ENCODE results near the gene SMAD3.

SMAD3 gene

DNA sequence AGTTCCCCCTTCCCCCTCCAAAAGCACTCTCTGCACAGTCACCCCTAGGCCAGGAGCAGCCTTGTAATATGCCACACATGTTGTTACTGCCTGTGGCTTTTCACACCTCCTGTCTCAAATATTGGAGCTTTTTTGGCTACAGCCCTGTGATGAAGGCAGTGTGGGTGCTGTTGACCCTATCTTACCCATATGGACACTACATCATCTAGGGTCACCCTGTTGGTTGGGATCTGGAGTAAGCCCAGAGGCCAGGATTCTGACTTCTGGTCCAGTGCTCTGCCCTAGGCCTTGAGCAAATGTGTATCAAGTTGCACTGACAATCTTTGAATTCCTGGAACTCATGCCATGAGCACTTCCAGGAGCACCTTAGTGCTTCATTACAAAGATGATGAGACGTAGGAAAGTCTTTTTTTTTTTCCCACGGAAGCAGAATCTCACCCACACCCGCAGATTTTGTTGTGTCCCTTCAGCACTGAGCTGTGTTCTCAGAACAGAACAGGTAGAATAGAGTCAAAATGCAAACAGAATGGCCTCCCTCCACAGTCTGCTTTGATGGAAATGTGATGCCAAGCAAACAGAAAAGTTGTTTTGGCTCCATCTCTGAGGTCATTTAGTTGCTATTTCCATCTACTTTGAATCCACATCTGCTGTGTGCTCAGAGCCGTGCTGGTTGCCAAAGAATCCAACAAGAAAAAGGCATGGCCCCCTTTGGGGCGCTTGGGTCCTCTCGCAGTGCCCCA is 49.6 kb downstream of the SMAD3 start:
- Histone ChIP-seq H3K4me1 (ENCODE audit: insufficient read depth, insufficient read length) (peaks cover 6% of the 10 kb centered on the region), H3K36me3 (ENCODE audit: insufficient read depth, insufficient read length, low read length) (peaks cover 36% of the 10 kb centered on the region), H3K27me3 (ENCODE audit: insufficient read depth, insufficient read length) (no peaks in the 10 kb centered on the region), H3K9me3 (ENCODE audit: insufficient read depth, low read length) (peaks cover 15% of the 10 kb centered on the region), H3K4me3 (ENCODE audit: insufficient read length, low read depth) (no peak overlapping the region), H3K9ac (ENCODE audit: insufficient read length, low read depth) (no peak overlapping the region)
- no peak for DNase-seq (ENCODE audit: low read depth, low spot score)
- TF ChIP-seq ZNF274 (IDR thresholded peaks at IDR 0.05; ENCODE audit: low read depth, low read length) (no peak), SUZ12 (IDR thresholded peaks at IDR 0.05; ENCODE audit: extremely low read depth, insufficient read depth, insufficient read length) (no peak), YY1 (IDR thresholded peaks at IDR 0.05; ENCODE audit: insufficient read depth, insufficient read length) (no peak)

DNA sequence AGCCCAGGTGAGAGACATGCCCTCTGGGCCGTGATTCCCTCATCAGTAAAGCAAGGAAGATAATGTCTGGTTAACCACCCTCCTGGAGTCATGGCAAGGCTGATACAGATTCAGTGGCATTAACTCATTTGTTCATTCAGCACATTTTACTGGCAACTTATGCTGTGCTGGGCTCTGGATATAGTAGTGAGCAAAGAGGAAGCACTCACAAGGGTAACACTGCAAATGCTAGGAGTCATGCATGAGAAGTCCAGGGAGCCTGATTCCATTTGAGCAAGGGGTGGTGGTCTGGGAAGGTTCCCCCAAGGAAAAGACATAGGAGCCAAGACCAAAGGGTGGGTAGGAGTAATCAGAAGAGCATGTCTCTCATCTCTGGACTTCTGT is 50.2 kb downstream of the SMAD3 start:
- Histone ChIP-seq H3K4me3 (ENCODE audit: insufficient read length, low read depth) (no peak overlapping the region), H3K9ac (ENCODE audit: insufficient read length, low read depth) (no peak overlapping the region), H3K36me3 (ENCODE audit: insufficient read depth, insufficient read length, low read length) (peaks cover 33% of the 10 kb centered on the region), H3K9me3 (ENCODE audit: insufficient read depth, low read length) (peaks cover 12% of the 10 kb centered on the region), H3K4me1 (ENCODE audit: insufficient read depth, insufficient read length) (peaks cover 6% of the 10 kb centered on the region), H3K27me3 (ENCODE audit: insufficient read depth, insufficient read length) (no peaks in the 10 kb centered on the region)
- DNase-seq (ENCODE audit: low read depth, low spot score): no peak
- TF ChIP-seq SUZ12 (IDR thresholded peaks at IDR 0.05; ENCODE audit: extremely low read depth, insufficient read depth, insufficient read length) (no peak), YY1 (IDR thresholded peaks at IDR 0.05; ENCODE audit: insufficient read depth, insufficient read length) (no peak)

DNA sequence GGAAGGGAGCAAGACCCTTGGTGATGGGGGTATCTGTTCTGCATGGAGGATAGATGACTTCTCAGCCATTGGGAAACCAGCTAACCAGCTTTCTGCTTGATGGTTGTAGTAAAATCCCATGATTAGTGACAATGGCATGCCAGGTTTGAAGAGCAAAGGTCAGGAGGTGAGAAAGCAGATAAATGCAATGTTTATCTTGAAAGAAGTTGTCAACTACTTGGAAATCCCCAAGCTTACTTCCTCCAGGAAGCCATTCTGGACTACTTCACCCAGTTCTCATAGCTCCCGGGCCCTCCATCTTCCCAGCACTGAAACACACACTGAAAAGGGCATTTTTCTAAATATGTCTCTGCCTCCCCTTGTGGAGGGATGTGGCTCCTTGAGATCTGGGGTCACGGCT is 51.3 kb downstream of the SMAD3 start:
- TF ChIP-seq ZNF274 (IDR thresholded peaks at IDR 0.05; ENCODE audit: low read depth, low read length) (no peak), YY1 (IDR thresholded peaks at IDR 0.05; ENCODE audit: insufficient read depth, insufficient read length) (no peak), SUZ12 (IDR thresholded peaks at IDR 0.05; ENCODE audit: extremely low read depth, insufficient read depth, insufficient read length) (no peak)
- Histone ChIP-seq H3K9ac (ENCODE audit: insufficient read length, low read depth) (no peak overlapping the region), H3K36me3 (ENCODE audit: insufficient read depth, insufficient read length, low read length) (peaks cover 33% of the 10 kb centered on the region), H3K9me3 (ENCODE audit: insufficient read depth, low read length) (0 out of 2 replicates have a peak, but pooled peaks cover under 1% of the 10 kb centered on the region), H3K4me3 (ENCODE audit: insufficient read length, low read depth) (no peak overlapping the region), H3K4me1 (ENCODE audit: insufficient read depth, insufficient read length) (peaks cover 6% of the 10 kb centered on the region), H3K27me3 (ENCODE audit: insufficient read depth, insufficient read length) (no peaks in the 10 kb centered on the region)
- DNase-seq (ENCODE audit: low read depth, low spot score): no peak

GRCh38 chr15:67117370-67117769 is 52.0 kb downstream of the SMAD3 start:
- Histone ChIP-seq H3K36me3 (ENCODE audit: insufficient read depth, insufficient read length, low read length) (peaks cover 35% of the 10 kb centered on the region), H3K4me3 (ENCODE audit: insufficient read length, low read depth) (no peak overlapping the region), H3K27me3 (ENCODE audit: insufficient read depth, insufficient read length) (no peaks in the 10 kb centered on the region), H3K9me3 (ENCODE audit: insufficient read depth, low read length) (no peaks in the 10 kb centered on the region), H3K9ac (ENCODE audit: insufficient read length, low read depth) (no peak overlapping the region), H3K4me1 (ENCODE audit: insufficient read depth, insufficient read length) (peaks cover 6% of the 10 kb centered on the region)
- TF ChIP-seq ZNF274 (IDR thresholded peaks at IDR 0.05; ENCODE audit: low read depth, low read length): no peak
- TF ChIP-seq YY1 (IDR thresholded peaks at IDR 0.05; ENCODE audit: insufficient read depth, insufficient read length): no peak
- TF ChIP-seq SUZ12 (IDR thresholded peaks at IDR 0.05; ENCODE audit: extremely low read depth, insufficient read depth, insufficient read length): no peak
- no peak for DNase-seq (ENCODE audit: low read depth, low spot score)

DNA sequence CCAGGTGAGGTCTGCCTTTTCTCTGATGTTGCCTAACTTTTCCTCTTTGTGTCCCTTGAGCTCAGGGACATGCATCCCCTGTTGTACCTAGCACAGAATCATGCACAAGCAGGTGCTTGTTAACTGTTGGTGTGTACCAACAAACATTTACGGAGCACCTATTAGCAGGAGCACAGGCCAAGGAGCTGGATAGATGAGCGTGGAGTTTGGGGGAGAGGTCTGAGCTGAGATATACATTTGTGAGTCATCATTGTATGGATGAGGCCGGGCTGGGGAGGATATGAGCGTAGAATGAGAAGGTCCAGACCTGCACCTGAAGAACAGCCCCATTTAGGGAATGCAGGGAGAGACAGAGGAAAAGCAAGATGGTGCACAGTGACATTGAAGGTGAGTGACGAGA is 53.4 kb downstream of the SMAD3 start:
- H3K4me3 ChIP-seq (ENCODE audit: insufficient read length, low read depth): no peak overlapping the region
- peaks cover 6% of the 10 kb centered on the region for H3K4me1 ChIP-seq (ENCODE audit: insufficient read depth, insufficient read length)
- no peak overlapping the region for H3K9ac ChIP-seq (ENCODE audit: insufficient read length, low read depth)
- no peaks in the 10 kb centered on the region for H3K27me3 ChIP-seq (ENCODE audit: insufficient read depth, insufficient read length)
- no peak for TF ChIP-seq ZNF274 (IDR thresholded peaks at IDR 0.05; ENCODE audit: low read depth, low read length)
- TF ChIP-seq YY1 (IDR thresholded peaks at IDR 0.05; ENCODE audit: insufficient read depth, insufficient read length): no peak
- no peak for TF ChIP-seq SUZ12 (IDR thresholded peaks at IDR 0.05; ENCODE audit: extremely low read depth, insufficient read depth, insufficient read length)
- no peak for DNase-seq (ENCODE audit: low read depth, low spot score)
- no peaks in the 10 kb centered on the region for H3K9me3 ChIP-seq (ENCODE audit: insufficient read depth, low read length)
- H3K36me3 ChIP-seq (ENCODE audit: insufficient read depth, insufficient read length, low read length): peaks cover 39% of the 10 kb centered on the region

GRCh38 chr15:67119238-67119846 is 53.9 kb downstream of the SMAD3 start:
- TF ChIP-seq ZNF274 (IDR thresholded peaks at IDR 0.05; ENCODE audit: low read depth, low read length) (no peak), SUZ12 (IDR thresholded peaks at IDR 0.05; ENCODE audit: extremely low read depth, insufficient read depth, insufficient read length) (no peak), YY1 (IDR thresholded peaks at IDR 0.05; ENCODE audit: insufficient read depth, insufficient read length) (no peak)
- Histone ChIP-seq H3K9ac (ENCODE audit: insufficient read length, low read depth) (no peak overlapping the region), H3K36me3 (ENCODE audit: insufficient read depth, insufficient read length, low read length) (peaks cover 33% of the 10 kb centered on the region), H3K9me3 (ENCODE audit: insufficient read depth, low read length) (no peaks in the 10 kb centered on the region), H3K4me3 (ENCODE audit: insufficient read length, low read depth) (no peak overlapping the region), H3K4me1 (ENCODE audit: insufficient read depth, insufficient read length) (peaks cover 6% of the 10 kb centered on the region), H3K27me3 (ENCODE audit: insufficient read depth, insufficient read length) (no peaks in the 10 kb centered on the region)
- no peak for DNase-seq (ENCODE audit: low read depth, low spot score)

DNA sequence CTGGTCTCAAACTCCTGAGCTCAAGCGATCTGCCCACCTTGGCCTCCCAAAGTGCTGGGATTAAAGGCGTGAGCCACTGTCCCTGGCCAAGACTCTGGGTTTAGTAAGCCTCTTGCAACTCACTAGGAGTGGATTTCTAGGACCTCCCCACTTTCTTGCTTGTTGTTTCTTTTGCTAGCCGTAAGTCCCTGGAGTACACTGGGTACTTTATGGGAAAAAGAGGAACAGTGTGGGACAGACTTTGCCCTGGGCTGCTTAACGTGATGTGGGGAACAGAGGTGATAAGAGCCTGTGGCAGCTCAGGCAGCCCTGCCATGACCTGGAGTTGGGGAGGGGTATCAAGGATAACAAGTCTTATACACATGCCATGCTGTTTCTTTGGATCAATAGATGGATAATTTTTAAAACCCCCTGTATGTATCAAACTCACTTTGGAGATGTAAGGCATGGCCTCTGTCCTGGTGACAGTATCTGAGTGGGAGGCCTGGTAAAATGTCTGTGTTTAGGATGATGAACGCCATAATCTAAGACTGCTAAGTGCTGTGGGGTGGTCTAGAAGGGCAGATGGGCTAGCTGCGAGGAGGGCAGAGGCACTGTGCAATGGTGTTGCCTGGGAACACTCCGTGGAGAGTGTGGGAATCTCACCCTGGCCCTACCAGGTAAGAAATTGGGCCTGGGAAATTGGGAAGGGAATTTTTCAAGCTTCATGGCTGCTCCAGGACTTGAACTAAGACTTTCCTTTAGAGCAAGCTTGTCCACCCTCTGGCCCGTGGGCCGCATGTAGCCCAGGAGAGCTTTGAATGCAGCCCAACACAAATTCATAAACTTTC is 54.8 kb downstream of the SMAD3 start:
- Histone ChIP-seq H3K4me3 (ENCODE audit: insufficient read length, low read depth) (no peak overlapping the region), H3K9ac (ENCODE audit: insufficient read length, low read depth) (no peak overlapping the region), H3K36me3 (ENCODE audit: insufficient read depth, insufficient read length, low read length) (peaks cover 33% of the 10 kb centered on the region), H3K4me1 (ENCODE audit: insufficient read depth, insufficient read length) (peaks cover 4% of the 10 kb centered on the region), H3K27me3 (ENCODE audit: insufficient read depth, insufficient read length) (no peaks in the 10 kb centered on the region), H3K9me3 (ENCODE audit: insufficient read depth, low read length) (no peaks in the 10 kb centered on the region)
- no peak for TF ChIP-seq YY1 (IDR thresholded peaks at IDR 0.05; ENCODE audit: insufficient read depth, insufficient read length)
- TF ChIP-seq ZNF274 (IDR thresholded peaks at IDR 0.05; ENCODE audit: low read depth, low read length): no peak
- no peak for TF ChIP-seq SUZ12 (IDR thresholded peaks at IDR 0.05; ENCODE audit: extremely low read depth, insufficient read depth, insufficient read length)
- DNase-seq (ENCODE audit: low read depth, low spot score): no peak
